HG02870 (cell line): Measurements from ENCODE around the gene WIPF3.
"Not testable (repeated sequence)": the region's sequence is repeated elsewhere in the genome, so short reads cannot be mapped to it uniquely, and the experiment has no call there.

ENCODE experiments used
- ATAC-seq: cut with Tn5 transposase; IDR thresholded peaks from one replicate; pipeline ENCODE4 v1.9.1; 2021; ENCODE audit warnings: mild to moderate bottlenecking, moderate library complexity; ENCODE audit not compliant: unreplicated experiment

Gene WIPF3

GRCh38 chr7:29946428-29947186 lies 140.3 kb downstream of the WIPF3 start:
- no peak for ATAC-seq

- no peak for ATAC-seq
Observed at GRCh38 chr7:29948587-29948986, 142.3 kb downstream of the WIPF3 start.

- ATAC-seq = no peak
Observed at GRCh38 chr7:29950480-29950879, 144.2 kb downstream of the WIPF3 start.

- ATAC-seq = no peak
Observed at GRCh38 chr7:29951206-29951605, 144.9 kb downstream of the WIPF3 start.

GRCh38 chr7:29953726-29954347 lies 147.5 kb downstream of the WIPF3 start:
- ATAC-seq = no peak

GRCh38 chr7:29955075-29955792 lies 148.9 kb downstream of the WIPF3 start:
- no peak for ATAC-seq

- ATAC-seq = peak; percentile 70
Observed at GRCh38 chr7:29955799-29956486, 149.6 kb downstream of the WIPF3 start.

- ATAC-seq = peak; percentile 31
Observed at GRCh38 chr7:29956487-29956836, 150.2 kb downstream of the WIPF3 start.

GRCh38 chr7:29957521-29958310 lies 151.4 kb downstream of the WIPF3 start:
- ATAC-seq = no peak

- no peak for ATAC-seq
Observed at GRCh38 chr7:29958667-29959358, 152.5 kb downstream of the WIPF3 start.

GRCh38 chr7:29961611-29962010 lies 155.3 kb downstream of the WIPF3 start:
- not testable (repeated sequence) for ATAC-seq

GRCh38 chr7:29962035-29962434 lies 155.7 kb downstream of the WIPF3 start:
- ATAC-seq = no peak

- no peak for ATAC-seq
Observed at GRCh38 chr7:29965030-29965429, 158.7 kb downstream of the WIPF3 start.
